Stimulated activated CD8-positive, alpha-beta memory T cell treated with anti-CD3 and anti-CD28 coated beads, Interleukin-12 subunit alpha, Interleukin-12 subunit beta, amount 100 ng/mL, for 24 hours (primary cell): Measurements from ENCODE around the gene POU5F2.

Source experiments
- DNase-seq: peaks from one replicate; pipeline ENCODE4 v3.0.0-alpha.2; 2020; ENCODE audit errors: extremely low read depth

The POU5F2 gene

DNA sequence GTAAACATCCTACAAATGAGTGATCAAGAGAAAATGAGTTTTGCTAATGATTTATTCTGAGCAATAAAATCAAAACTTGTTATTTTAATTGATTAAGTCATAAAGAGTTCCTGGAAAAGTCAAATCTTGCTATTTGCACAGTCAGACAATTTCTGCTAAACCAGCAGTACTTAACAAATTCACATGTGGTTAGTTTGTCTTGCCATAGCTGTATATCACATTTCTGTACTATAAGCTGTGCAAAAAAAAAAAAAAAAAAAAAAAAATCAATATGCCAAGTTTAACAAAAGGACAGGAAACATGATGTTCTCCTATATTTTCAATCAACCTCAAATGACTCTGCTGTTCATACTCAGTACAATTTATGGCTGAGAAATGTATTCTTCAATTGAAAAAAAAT lies 24.9 kb downstream of the POU5F2 start:
- DNase-seq = no peak

DNA sequence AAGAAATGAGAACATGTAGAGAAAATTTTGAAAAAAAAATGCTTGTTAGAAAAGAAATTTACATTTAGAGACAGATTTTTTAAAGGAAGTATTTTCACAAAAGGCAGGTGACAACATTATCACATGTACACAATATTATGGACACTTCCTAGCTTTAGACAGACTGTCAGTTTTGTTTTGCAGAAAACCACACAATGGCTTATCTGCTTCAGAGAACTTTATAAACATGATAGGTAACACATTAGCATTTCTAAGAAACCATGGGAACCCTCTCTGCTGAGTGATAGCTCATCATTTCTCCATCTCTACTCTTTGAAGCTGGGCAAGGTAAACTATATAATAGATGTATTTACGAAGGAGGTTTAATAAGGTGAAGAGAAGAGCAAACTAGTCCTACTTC lies 25.6 kb downstream of the POU5F2 start:
- no peak for DNase-seq

DNA sequence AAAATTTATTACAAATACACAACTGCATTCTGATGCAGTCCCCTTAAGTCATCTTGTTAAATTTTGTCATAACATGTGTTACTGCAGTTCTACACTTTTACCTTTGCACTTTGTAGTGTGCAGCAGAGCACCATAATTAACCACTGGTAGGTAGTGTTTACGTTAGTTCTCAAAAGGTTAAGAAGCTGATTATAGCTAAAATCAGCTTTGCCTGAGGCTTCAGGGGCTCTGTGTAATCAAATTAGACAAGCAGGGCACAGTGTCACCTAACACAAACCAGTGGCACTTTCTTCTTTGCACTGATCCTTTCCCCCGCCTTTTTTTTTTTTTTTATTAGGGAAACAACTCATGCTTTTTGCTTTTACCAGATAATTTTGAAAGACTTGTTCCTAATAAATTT lies 26.1 kb downstream of the POU5F2 start:
- DNase-seq = no peak

DNA sequence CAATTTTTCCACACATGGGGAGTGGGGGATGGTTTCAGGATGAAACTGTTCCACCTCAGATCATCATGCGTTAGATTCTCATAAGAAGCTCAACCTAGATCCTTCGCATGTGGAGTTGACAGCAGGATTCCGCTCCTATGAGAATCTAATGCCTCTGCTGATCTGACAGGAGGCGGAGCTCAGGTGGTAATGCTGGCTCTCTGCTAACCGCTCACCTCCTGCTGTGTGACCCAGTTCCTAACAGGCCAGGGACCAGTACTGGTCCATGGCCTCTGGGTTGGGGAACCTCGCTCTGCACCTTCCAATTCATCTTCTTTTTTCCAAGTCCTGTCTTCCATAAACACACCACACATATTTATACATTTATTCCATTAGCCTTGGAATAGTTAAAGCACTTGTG lies 33.0 kb downstream of the POU5F2 start:
- no peak for DNase-seq

DNA sequence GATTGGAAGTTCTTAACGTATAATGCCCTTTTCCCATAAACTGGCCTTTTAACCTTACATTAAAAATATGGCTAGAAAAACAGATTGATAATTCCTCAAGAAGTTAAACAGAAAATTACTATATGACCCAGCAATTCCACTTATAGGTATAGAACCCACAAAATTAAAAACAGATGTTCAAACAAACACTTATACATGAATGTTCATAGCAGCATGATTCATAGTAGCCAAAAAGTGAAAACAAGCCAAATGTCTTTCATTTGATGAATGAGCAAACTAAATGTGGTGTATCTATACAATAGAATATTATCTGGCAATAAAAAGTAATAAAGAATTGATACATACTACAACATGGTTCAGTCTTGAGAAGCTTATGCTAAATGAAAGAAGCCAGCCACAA lies 35.5 kb downstream of the POU5F2 start:
- no peak for DNase-seq

DNA sequence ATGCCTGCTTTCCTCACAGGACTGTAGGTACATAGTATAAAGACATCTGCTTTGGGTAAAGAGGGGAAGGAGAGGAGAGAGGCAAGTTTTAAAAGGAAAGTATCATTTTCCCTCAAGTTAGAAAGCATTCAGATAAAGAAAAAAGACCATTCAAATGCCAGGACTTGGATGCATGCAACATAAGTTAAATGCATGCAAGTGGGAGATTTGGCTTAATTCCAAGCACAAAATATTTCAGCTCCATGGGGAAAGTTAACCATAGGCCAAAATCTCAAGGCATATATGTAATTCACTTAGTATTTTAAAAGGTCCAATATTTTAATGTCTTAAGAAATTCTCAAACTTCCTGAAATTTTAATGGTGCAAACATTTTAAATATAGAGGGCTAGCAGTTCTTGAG lies 36.4 kb downstream of the POU5F2 start:
- no peak for DNase-seq

DNA sequence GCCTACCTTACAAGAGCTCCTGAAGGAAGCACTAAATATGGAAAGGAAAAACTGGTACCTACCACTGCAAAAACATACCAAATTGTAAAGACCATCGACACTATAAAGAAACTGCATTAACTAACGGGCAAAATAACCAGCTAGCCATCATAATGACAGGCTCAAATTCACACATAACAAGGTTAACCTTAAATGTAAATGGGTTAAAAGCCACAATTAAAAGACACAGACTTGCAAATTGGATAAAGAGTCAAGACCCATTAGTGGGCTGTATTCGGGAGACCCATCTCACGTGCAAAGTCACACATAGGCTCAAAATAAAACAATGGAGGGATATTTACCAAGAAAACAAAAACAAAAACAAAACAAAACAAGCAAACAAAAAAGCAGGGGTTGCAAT lies 49.4 kb downstream of the POU5F2 start:
- DNase-seq = no peak
